Measurements from ENCODE around the gene CD38. TPM values are rescaled to one million over a fixed set of nuclear protein-coding genes. Genes with fewer than 3 reads are reported as not detected.

The CD38 gene
- total and polyA plus RNA-seq, 2 of the 13 experiments (the other 11 are each of a cell fraction or from before 2014, with no cell fraction given), result not detected

- H3K4me2 ChIP-seq (ENCODE audit: low read depth, low read length), result no peak overlapping the region
- in situ Hi-C loops (cut with HindIII; ENCODE audit: extremely low pct_ligation_motif_present, low pct_unique_long_range_greater_than_20kb), result no loop called here
- POLR2A ChIA-PET, result no interaction called here
Observed at GRCh38 chr4:15836362-15836761, 58.2 kb downstream of the CD38 start.

More at GRCh38 chr4:15836362-15836761, 58.2 kb downstream of the CD38 start:
- no peaks in the 10 kb centered on the region for H3K4me1 ChIP-seq (ENCODE audit: insufficient read depth, low read length)
- FAIRE-seq, result no peak
- H2AFZ ChIP-seq (ENCODE audit: low read length), result no peak overlapping the region
- H3K27me3 ChIP-seq (ENCODE audit: control insufficient read depth in 1 of 2, insufficient read depth in 2 of 2, low read length in 2 of 2), result no peaks in the 10 kb centered on the region
- intact Hi-C loops (cut with micrococcal nuclease; ENCODE audit: unreplicated experiment), result no loop called here
- no peaks in the 10 kb centered on the region for H4K20me1 ChIP-seq (ENCODE audit: insufficient read depth, low read length)
- no peaks in the 10 kb centered on the region for H3K79me2 ChIP-seq (ENCODE audit: insufficient read depth, low read length)
- ATAC-seq, result no peak
- no peak overlapping the region for H3K27ac ChIP-seq (ENCODE audit: extremely low read length, insufficient read depth, low read length)
- BruUV-seq (replicated peaks), result no TSS peak
- DNase-seq (ENCODE audit: low spot score), result no peak
- CTCF ChIA-PET (ENCODE audit: low intra/inter-chr PET ratio, low total read pairs), result no interaction called here
- H3K36me3 ChIP-seq (replicated peaks in 1 of 2; ENCODE audit: control insufficient read depth in 1 of 2, insufficient read depth in 2 of 2, low read length in 2 of 2), result no peaks in the 10 kb centered on the region
- TF ChIP-seq ZBTB40 (IDR thresholded peaks at IDR 0.05), result no peak
- TF ChIP-seq ZBTB40 (CRISPR knock-in tag; IDR thresholded peaks at IDR 0.05), result no peak
- TF ChIP-seq TCF7L2 (IDR thresholded peaks at IDR 0.05; ENCODE audit: low read depth, low read length), result no peak
- TF ChIP-seq MYPOP (CRISPR knock-in tag; IDR thresholded peaks at IDR 0.05), result no peak
- no peak for TF ChIP-seq ZNF775 (CRISPR knock-in tag; IDR thresholded peaks at IDR 0.05; ENCODE audit: borderline replicate concordance)
- TF ChIP-seq AGO2 (optimal IDR thresholded peaks at IDR 0.05; ENCODE audit: low read depth, low read length), result no peak
- TF ChIP-seq PRDM15 (CRISPR knock-in tag; IDR thresholded peaks at IDR 0.05), result no peak
- TF ChIP-seq ZNF33A (CRISPR knock-in tag; IDR thresholded peaks at IDR 0.05; ENCODE audit: borderline replicate concordance), result no peak
- no peak overlapping the region for H3K9ac ChIP-seq (ENCODE audit: insufficient read depth, low read depth, low read length)
- no peaks in the 10 kb centered on the region for H3K9me3 ChIP-seq (ENCODE audit: low read length)
- no peak overlapping the region for H3K4me3 ChIP-seq (replicated peaks in 1 of 3; ENCODE audit: insufficient read depth in 1 of 3, low read depth in 2 of 3, low read length in 3 of 3)
